Islet precursor cell (in vitro differentiated cells): ENCODE measurements around the gene PPP2R5E.

Experiments used
- DNase-seq: peaks from one replicate; pipeline ENCODE4 v3.0.0-alpha.2; 2018

Gene PPP2R5E

GRCh38 chr14:63470962-63471793 is 72.0 kb downstream of the PPP2R5E start:
- DNase-seq: no peak

DNA sequence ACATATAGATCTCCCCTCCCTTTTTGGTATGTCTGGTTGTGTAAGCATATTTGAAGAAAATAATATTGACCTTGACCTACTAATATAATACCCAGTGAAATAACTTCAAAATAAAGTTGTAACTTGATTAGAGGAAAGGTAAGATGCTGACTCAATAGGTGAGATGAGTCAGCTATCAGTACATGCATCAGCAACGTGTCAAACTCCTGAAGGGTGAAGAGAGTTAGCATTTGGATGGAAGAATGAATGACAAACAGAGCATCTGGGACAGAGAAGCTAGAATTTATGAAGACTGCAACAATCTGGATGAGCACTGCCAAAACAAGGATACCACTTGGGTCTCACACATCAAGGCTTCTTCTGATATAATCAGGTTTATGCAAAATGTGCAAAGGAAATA is 74.9 kb downstream of the PPP2R5E start:
- DNase-seq: no peak

DNA sequence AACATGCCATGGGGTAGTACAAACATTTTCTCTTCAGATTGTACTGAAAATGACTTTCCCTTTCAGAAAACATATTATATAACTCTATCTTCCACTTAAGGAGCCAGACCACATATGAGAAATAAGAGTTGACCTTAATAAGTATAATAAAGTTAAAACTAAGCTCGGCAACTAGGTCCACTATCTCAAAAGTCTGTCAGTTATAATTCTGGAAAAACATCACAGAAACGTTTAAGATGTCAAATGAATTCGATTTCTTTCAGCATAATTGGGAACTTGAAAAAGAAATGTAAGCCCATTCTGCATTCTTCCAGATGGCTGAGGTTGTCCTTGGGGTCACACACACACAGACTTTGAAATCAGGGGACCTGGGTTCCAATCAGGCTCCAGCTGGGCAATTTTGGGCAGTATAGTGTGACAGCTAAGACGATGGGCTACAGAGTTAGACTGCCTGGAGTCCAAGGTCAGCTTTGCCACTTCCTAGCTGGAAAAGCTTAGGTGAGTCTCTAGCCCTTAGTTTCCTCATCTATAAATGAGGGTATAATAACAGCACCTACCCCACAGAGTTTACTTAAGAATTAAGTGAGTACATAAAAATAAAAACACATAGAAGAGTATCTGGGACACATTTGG is 75.6 kb downstream of the PPP2R5E start:
- DNase-seq: no peak

GRCh38 chr14:63465347-63465746 is 77.8 kb downstream of the PPP2R5E start:
- DNase-seq: no peak

GRCh38 chr14:63460680-63461369 is 82.4 kb downstream of the PPP2R5E start:
- no peak for DNase-seq

DNA sequence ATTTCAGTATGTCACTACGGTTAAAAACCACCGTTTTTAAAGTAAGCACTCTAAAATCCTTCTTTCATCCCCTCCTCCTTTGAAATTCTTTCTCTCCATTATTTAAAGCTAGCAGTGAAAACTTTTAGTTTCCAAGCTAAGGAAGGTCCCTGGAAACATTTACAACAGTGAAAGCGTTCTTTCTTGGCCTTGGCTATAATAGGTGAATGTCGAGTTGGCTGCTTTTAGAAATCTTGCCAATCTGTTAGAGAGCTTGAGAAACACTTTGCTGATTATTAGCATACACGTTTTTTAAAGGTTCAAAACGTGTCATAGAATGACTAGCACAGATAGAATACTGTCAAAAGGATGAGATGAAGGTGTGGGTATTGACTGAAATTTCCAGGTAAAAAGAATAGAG is 83.4 kb downstream of the PPP2R5E start:
- no peak for DNase-seq

DNA sequence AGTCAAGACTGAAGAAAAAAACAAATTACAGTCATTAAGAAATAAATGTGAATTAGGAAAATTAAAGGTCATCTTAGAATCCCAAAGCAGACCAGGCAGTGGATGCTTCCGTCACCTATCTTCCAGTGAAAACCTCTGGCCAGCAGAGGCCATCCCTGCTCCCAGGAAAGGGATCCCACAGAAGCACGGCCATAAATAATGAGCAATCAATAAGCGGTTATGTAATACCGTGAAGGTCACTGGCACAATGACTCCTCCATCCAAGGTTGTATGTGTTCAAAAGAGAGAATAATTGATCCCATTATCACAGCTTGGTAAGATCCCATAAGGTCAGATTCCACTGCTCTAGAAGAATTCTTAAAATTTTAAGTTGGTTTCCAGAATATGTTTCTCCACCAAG is 85.7 kb downstream of the PPP2R5E start:
- no peak for DNase-seq

GRCh38 chr14:63454863-63455622 is 88.1 kb downstream of the PPP2R5E start:
- no peak for DNase-seq

- DNase-seq: no peak
Measured at GRCh38 chr14:63454436-63454835, 88.7 kb downstream of the PPP2R5E start.

DNA sequence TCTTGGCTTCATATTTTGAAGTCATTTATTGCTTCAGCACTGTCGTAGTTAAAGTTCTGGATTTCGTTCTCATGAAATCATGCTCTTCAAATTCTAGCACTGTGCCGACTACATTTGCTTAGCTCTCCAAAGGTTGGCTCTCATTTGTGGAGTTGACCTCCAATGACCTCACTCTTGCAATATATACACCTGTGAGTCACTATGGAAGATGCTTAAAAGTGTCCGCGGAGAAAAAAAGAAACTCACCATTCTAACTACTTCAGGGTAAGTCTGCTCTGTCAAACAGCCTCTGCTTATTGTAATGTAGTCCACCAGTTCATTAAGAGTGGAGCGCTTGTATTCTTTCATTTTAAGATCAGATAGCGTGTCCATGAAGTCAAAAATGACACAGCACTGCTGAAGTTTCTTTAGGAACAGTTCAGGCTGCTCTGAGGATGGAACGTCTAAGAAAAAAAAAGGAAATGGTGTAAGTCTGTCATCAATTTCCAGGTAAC is 89.7 kb downstream of the PPP2R5E start:
- DNase-seq: no peak

DNA sequence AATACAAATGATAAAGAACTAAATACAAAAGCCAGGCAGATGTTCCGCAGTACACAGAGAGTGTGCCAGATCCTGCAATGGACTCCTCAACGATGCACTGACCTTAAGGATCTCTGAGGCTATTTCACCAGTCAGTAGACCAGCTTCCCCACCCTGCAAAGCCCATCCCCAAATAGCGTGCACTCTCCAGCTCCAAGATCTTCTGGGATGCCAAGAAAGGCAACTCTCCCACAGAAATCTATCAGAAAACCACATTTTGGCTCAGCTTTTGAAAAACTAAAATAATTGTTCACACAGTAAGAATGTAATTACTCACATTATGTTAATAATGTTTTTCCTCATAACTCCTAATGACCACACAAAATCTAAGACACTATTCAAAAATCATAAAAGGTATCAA is 90.4 kb downstream of the PPP2R5E start:
- no peak for DNase-seq

DNA sequence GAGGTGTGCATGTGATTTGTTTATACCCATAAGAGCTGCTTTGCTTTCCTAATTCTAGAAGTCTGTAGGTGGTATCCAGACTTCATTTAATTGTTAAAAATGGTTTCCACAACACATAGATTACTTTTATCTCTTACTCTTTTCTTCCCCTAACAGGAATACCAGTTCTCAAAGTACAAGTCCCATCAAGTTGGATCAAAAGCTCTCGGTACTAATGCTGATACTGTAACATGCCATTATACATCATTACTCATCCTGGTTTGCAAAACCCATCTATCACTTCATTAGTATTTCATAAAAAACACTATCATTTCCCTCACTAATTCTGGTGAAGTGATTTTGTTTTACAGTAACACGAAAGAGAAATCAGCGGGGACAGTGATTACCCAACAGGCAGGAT is 94.3 kb downstream of the PPP2R5E start:
- DNase-seq: no peak

- DNase-seq: no peak
Measured at GRCh38 chr14:63444588-63444987, 98.6 kb downstream of the PPP2R5E start.

GRCh38 chr14:63443988-63444387 is 99.2 kb downstream of the PPP2R5E start:
- no peak for DNase-seq

- DNase-seq: no peak
Measured at GRCh38 chr14:63443361-63443760, 99.8 kb downstream of the PPP2R5E start.

- DNase-seq: peak; percentile 95
Measured at GRCh38 chr14:63438065-63438757, 105.0 kb downstream of the PPP2R5E start.

- no peak for DNase-seq
Measured at GRCh38 chr14:63436286-63437098, 106.7 kb downstream of the PPP2R5E start.

DNA sequence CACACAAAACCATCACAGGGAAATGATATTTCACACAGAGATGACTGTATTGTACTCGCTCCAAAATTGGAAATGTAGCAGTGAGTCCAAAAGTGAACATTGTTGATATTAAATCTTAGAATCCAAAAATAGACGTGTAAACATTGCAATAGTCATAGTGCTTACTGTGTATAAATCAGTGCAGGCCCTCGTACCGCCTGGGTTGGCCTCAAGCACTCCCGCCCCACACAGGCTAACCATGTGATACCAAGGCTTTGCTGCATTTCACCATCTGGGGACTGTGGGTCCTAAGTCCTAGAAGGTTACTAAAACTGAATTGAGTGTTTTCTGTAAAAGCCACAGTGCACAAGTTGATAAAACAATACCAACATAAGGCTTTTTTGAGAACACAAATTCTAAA is 107.3 kb downstream of the PPP2R5E start:
- DNase-seq: no peak

- no peak for DNase-seq
Measured at GRCh38 chr14:63435204-63435603, 108.0 kb downstream of the PPP2R5E start.

DNA sequence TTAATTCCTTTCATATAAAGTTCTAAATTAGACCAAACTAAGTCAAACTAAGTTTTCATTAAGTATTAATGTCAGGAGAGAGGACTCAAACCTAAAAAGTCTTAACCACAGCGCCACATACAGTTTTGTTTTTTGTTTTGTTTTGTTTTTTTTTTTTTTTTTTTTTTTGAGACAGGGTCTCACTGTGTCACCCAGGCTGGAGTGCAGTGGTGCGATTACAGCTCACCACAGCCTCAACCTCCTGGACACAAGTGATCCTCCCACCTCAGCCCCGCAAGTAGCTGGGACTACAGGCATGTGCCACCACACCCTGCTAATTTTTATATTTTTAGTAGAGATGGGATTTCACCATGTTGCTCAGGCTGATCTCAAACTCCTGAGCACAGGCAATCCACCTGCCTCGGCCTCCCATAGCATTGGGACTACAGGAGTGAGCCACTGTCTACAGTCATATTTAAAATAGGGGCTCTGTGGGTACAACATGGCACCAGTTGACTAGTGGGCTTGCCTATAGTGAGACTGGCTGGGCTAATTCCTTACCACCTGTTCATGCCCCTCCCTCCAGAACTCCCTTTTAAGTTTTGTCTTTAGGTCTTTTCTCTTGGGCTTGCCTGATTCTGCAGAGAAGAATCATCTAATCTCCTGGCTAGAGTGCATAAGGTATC is 110.2 kb downstream of the PPP2R5E start:
- no peak for DNase-seq

- DNase-seq: no peak
Measured at GRCh38 chr14:63432228-63432627, 110.9 kb downstream of the PPP2R5E start.
